Measurements from ENCODE around the gene JARID2.

Gene JARID2

DNA sequence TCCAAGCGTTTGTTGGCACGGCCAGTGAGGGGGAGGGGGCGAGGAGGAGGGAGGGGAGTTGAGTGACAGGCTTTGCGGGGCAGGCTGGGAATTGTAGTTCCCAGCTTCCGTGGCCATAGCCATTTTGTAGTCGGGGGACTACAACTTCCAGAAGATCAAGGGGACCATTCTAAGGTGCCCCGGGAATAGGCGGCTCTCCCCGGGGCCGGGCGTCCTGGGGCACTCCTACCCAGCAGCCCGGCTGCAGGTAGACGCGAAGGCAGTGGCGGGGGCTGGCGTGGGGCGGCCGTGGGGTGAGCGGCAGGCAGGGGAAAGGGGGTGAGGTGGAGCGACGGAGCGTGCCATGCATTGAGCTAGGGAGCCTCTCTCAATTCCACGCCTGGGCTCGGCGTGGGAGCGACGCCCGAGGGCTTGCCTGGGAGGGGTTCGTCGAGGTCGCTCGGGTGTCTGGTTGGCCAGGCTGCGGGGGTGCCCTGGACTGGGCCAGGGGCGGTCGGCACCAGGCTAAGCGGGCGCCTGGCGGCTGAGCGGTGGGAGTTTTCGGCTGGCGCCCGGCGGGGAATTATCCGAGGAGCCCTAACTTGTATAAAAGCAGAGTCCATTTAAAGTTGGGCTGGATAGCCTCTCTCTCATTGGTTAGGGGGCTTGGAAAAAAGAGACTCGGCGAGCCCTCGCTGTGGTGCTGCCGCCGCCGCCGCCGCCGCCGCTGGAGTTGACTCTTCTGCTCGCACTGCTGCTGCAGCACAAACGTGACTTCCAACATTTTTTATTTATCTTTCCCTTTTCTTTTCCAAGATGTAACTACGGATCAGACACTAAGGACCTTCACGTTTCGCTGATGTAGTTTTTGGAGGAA lies at the start of gene JARID2 (continued):
- TF ChIP-seq, protein P1, sequence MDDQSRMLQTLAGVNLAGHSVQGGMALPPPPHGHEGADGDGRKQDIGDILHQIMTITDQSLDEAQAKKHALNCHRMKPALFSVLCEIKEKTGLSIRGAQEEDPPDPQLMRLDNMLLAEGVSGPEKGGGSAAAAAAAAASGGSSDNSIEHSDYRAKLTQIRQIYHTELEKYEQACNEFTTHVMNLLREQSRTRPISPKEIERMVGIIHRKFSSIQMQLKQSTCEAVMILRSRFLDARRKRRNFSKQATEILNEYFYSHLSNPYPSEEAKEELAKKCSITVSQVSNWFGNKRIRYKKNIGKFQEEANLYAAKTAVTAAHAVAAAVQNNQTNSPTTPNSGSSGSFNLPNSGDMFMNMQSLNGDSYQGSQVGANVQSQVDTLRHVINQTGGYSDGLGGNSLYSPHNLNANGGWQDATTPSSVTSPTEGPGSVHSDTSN (CRISPR knock-in tag; IDR thresholded peaks at IDR 0.05) = no peak; the same call in 1 of the 2 replicates
- TF ChIP-seq, protein P2, sequence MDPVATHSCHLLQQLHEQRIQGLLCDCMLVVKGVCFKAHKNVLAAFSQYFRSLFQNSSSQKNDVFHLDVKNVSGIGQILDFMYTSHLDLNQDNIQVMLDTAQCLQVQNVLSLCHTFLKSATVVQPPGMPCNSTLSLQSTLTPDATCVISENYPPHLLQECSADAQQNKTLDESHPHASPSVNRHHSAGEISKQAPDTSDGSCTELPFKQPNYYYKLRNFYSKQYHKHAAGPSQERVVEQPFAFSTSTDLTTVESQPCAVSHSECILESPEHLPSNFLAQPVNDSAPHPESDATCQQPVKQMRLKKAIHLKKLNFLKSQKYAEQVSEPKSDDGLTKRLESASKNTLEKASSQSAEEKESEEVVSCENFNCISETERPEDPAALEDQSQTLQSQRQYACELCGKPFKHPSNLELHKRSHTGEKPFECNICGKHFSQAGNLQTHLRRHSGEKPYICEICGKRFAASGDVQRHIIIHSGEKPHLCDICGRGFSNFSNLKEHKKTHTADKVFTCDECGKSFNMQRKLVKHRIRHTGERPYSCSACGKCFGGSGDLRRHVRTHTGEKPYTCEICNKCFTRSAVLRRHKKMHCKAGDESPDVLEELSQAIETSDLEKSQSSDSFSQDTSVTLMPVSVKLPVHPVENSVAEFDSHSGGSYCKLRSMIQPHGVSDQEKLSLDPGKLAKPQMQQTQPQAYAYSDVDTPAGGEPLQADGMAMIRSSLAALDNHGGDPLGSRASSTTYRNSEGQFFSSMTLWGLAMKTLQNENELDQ (tag by site-specific recombination; IDR thresholded peaks at IDR 0.05; ENCODE audit: low read depth) = no peak
- TF ChIP-seq MZF1 (tag by site-specific recombination; IDR thresholded peaks at IDR 0.05; ENCODE audit: borderline replicate concordance) (no peak), EGR2 (tag by site-specific recombination; IDR thresholded peaks at IDR 0.05; ENCODE audit: low read depth) (peak; percentile 89), ZNF341 (tag by site-specific recombination; IDR thresholded peaks at IDR 0.05; ENCODE audit: low read depth) (peak; percentile 83), ZNF843 (tag by site-specific recombination; IDR thresholded peaks at IDR 0.05) (peak; percentile 36; the same call in 1 of the 2 replicates), ZNF621 (tag by site-specific recombination; IDR thresholded peaks at IDR 0.05) (no peak), ZIC2 (tag by site-specific recombination; IDR thresholded peaks at IDR 0.05) (peak; percentile 78), ZNF677 (tag by site-specific recombination; IDR thresholded peaks at IDR 0.05) (no peak), ZNF221 (tag by site-specific recombination; IDR thresholded peaks at IDR 0.05; ENCODE audit: borderline replicate concordance) (no peak), SCRT1 (tag by site-specific recombination; IDR thresholded peaks at IDR 0.05; ENCODE audit: borderline replicate concordance) (no peak), ZFP41 (tag by site-specific recombination; IDR thresholded peaks at IDR 0.05; ENCODE audit: borderline replicate concordance) (no peak), ZNF701 (tag by site-specific recombination; IDR thresholded peaks at IDR 0.05) (no peak), ZNF560 (tag by site-specific recombination; IDR thresholded peaks at IDR 0.05; ENCODE audit: borderline replicate concordance) (no peak), ZFP69B (tag by site-specific recombination; IDR thresholded peaks at IDR 0.05) (no peak), ZNF626 (tag by site-specific recombination; IDR thresholded peaks at IDR 0.05) (no peak), ZNF501 (tag by site-specific recombination; IDR thresholded peaks at IDR 0.05) (no peak), SP2 (tag by site-specific recombination; IDR thresholded peaks at IDR 0.05) (peak; percentile 89), ZNF140 (tag by site-specific recombination; IDR thresholded peaks at IDR 0.05) (no peak), ZNF510 (tag by site-specific recombination; IDR thresholded peaks at IDR 0.05; ENCODE audit: insufficient replicate concordance) (no peak), ZSCAN23 (tag by site-specific recombination; IDR thresholded peaks at IDR 0.05) (no peak)
- TF ChIP-seq, protein P3, sequence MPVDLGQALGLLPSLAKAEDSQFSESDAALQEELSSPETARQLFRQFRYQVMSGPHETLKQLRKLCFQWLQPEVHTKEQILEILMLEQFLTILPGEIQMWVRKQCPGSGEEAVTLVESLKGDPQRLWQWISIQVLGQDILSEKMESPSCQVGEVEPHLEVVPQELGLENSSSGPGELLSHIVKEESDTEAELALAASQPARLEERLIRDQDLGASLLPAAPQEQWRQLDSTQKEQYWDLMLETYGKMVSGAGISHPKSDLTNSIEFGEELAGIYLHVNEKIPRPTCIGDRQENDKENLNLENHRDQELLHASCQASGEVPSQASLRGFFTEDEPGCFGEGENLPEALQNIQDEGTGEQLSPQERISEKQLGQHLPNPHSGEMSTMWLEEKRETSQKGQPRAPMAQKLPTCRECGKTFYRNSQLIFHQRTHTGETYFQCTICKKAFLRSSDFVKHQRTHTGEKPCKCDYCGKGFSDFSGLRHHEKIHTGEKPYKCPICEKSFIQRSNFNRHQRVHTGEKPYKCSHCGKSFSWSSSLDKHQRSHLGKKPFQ (tag by site-specific recombination; IDR thresholded peaks at IDR 0.05) = no peak
- TF ChIP-seq, protein P4, sequence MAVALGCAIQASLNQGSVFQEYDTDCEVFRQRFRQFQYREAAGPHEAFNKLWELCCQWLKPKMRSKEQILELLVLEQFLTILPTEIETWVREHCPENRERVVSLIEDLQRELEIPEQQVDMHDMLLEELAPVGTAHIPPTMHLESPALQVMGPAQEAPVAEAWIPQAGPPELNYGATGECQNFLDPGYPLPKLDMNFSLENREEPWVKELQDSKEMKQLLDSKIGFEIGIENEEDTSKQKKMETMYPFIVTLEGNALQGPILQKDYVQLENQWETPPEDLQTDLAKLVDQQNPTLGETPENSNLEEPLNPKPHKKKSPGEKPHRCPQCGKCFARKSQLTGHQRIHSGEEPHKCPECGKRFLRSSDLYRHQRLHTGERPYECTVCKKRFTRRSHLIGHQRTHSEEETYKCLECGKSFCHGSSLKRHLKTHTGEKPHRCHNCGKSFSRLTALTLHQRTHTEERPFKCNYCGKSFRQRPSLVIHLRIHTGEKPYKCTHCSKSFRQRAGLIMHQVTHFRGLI (tag by site-specific recombination; IDR thresholded peaks at IDR 0.05) = peak; percentile 88
- TF ChIP-seq, protein P5, sequence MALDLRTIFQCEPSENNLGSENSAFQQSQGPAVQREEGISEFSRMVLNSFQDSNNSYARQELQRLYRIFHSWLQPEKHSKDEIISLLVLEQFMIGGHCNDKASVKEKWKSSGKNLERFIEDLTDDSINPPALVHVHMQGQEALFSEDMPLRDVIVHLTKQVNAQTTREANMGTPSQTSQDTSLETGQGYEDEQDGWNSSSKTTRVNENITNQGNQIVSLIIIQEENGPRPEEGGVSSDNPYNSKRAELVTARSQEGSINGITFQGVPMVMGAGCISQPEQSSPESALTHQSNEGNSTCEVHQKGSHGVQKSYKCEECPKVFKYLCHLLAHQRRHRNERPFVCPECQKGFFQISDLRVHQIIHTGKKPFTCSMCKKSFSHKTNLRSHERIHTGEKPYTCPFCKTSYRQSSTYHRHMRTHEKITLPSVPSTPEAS (tag by site-specific recombination; IDR thresholded peaks at IDR 0.05) = 0 out of 2 replicates have a peak, but pooled peaks have one; percentile 75
- TF ChIP-seq, protein P6, sequence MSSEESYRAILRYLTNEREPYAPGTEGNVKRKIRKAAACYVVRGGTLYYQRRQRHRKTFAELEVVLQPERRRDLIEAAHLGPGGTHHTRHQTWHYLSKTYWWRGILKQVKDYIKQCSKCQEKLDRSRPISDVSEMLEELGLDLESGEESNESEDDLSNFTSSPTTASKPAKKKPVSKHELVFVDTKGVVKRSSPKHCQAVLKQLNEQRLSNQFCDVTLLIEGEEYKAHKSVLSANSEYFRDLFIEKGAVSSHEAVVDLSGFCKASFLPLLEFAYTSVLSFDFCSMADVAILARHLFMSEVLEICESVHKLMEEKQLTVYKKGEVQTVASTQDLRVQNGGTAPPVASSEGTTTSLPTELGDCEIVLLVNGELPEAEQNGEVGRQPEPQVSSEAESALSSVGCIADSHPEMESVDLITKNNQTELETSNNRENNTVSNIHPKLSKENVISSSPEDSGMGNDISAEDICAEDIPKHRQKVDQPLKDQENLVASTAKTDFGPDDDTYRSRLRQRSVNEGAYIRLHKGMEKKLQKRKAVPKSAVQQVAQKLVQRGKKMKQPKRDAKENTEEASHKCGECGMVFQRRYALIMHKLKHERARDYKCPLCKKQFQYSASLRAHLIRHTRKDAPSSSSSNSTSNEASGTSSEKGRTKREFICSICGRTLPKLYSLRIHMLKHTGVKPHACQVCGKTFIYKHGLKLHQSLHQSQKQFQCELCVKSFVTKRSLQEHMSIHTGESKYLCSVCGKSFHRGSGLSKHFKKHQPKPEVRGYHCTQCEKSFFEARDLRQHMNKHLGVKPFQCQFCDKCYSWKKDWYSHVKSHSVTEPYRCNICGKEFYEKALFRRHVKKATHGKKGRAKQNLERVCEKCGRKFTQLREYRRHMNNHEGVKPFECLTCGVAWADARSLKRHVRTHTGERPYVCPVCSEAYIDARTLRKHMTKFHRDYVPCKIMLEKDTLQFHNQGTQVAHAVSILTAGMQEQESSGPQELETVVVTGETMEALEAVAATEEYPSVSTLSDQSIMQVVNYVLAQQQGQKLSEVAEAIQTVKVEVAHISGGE (tag by site-specific recombination; conservative IDR thresholded peaks at IDR 0.05; ENCODE audit: low read depth) = peak; percentile 34
